K562 (cell line): ENCODE data around the gene PLK5. TPM values are rescaled to one million over a fixed set of nuclear protein-coding genes. Genes with fewer than 3 reads are reported as not detected.
A peak's percentile ranks its signal among the peaks of the same experiment; 100 is the strongest.

ENCODE experiments used
- ATAC-seq: fragments of 200-7000 bp; cut with Tn5 transposase; 3 replicates; pipeline ENCODE4 v1.9.1; 2020; ENCODE audit warnings: moderate library complexity
- BruUV-seq: library from RNA; stranded (reverse); fragments of 400-500 nt; replicated peaks from 2 replicates; lab custom pipeline; 2021; lab: Mats Ljungman, UMichigan
- CTCF ChIA-PET: fragments of 300-600 bp; formaldehyde crosslinking; extraction: SDS; loops from one replicate; lab custom pipeline; 2021; ENCODE audit warnings: low intra/inter-chr PET ratio; lab: Yijun Ruan, JAX
- POLR2A ChIA-PET: fragments of 300-600, 350-650 bp; sonication (Branson Sonifier 250); formaldehyde crosslinking; extraction: SDS; loops from one replicate; lab custom pipeline; 2021; ENCODE audit warnings: antibody characterized with exemption, inconsistent platforms; lab: Yijun Ruan, JAX
- DNase-seq, 4 experiments: peaks; one replicate each; pipeline versions ENCODE4 v3.0.0 to v3.0.0-alpha.2; 2011 to 2018; ENCODE audit warnings: low spot score in 3 of 4, mixed read lengths in 3 of 4; ENCODE audit errors: extremely low read depth in 1 of 4
- FAIRE-seq: peaks from 2 replicates; lab custom pipeline; 2011; peaks lifted over from hg19 to GRCh38; lab: Jason Lieb, UNC
- H2AFZ ChIP-seq: 2 replicates; pipeline ENCODE4 v1.6.0; 2011; ENCODE audit warnings: low read depth, low read length, control low read depth, inconsistent platforms
- H3K27ac ChIP-seq: fragments of 200-600 bp; 3 replicates; pipeline ENCODE4 v1.8.0; 2011; ENCODE audit warnings: low read depth, mild to moderate bottlenecking, control low read depth, inconsistent platforms, low read length, moderate library complexity, mixed read lengths; ENCODE audit errors: extremely low read depth
- H3K27me3 ChIP-seq, 2 experiments: fragments of 300-600 bp in 1 of 2; 2 replicates in 1 of 2; 3 replicates in 1 of 2; pipeline versions ENCODE4 v1.6.0 to v1.8.0; 2011; ENCODE audit warnings: inconsistent platforms in 2 of 2, low read length in 2 of 2, mild to moderate bottlenecking in 1 of 2, mixed read lengths in 1 of 2, moderate library complexity in 1 of 2; ENCODE audit not compliant: control insufficient read depth in 2 of 2, insufficient read depth in 2 of 2
- H3K36me3 ChIP-seq: fragments of 300-600 bp; 3 replicates; pipeline ENCODE4 v1.8.0; 2011; ENCODE audit warnings: mild to moderate bottlenecking, low read length, inconsistent platforms; ENCODE audit not compliant: control insufficient read depth, insufficient read depth
- H3K4me1 ChIP-seq, 2 experiments: fragments of 200-600 bp in 1 of 2; replicated peaks in 1 of 2; 2 replicates in 1 of 2; 3 replicates in 1 of 2; pipeline versions ENCODE4 v1.5.1 to v1.8.0; 2011; ENCODE audit warnings: inconsistent platforms in 2 of 2, low read length in 2 of 2, mild to moderate bottlenecking in 1 of 2, mixed read lengths in 1 of 2, moderate library complexity in 1 of 2; ENCODE audit not compliant: control insufficient read depth in 2 of 2, insufficient read depth in 2 of 2
- H3K4me2 ChIP-seq: 2 replicates; pipeline ENCODE4 v1.6.1; 2011; ENCODE audit warnings: low read length, control low read depth, inconsistent platforms, mixed read lengths; ENCODE audit not compliant: insufficient read depth
- H3K4me3 ChIP-seq: fragments of 200-600 bp; sonication (generic), shearing (Covaris generic); 2 replicates; pipeline ENCODE4 v1.5.1; 2016; ENCODE audit warnings: control low read depth, inconsistent platforms
- H3K79me2 ChIP-seq: fragments of 200-600 bp; 3 replicates; pipeline ENCODE4 v1.8.0; 2011; ENCODE audit warnings: low read length, inconsistent platforms; ENCODE audit not compliant: control insufficient read depth, insufficient read depth
- H3K9ac ChIP-seq, 2 experiments: 2 replicates each; pipeline versions ENCODE4 v1.6.0 to v1.6.1; 2011; ENCODE audit warnings: low read depth in 2 of 2, low read length in 2 of 2, control low read depth in 1 of 2, inconsistent platforms in 1 of 2, mild to moderate bottlenecking in 1 of 2, mixed read lengths in 1 of 2; ENCODE audit not compliant: insufficient read depth in 1 of 2
- H3K9me1 ChIP-seq: one replicate; pipeline ENCODE4 v1.6.0; 2011; ENCODE audit warnings: inconsistent platforms, mild to moderate bottlenecking, low read length, moderate library complexity; ENCODE audit not compliant: control insufficient read depth, insufficient read depth
- H3K9me3 ChIP-seq: replicated peaks from 2 replicates; pipeline ENCODE4 v1.5.1; 2011; ENCODE audit warnings: low read depth, low read length, inconsistent platforms; ENCODE audit not compliant: control insufficient read depth, insufficient read depth
- H4K20me1 ChIP-seq: replicated peaks from 2 replicates; pipeline ENCODE4 v1.6.1; 2011; ENCODE audit warnings: low read length, inconsistent platforms, mixed read lengths; ENCODE audit not compliant: control insufficient read depth, insufficient read depth
- CBX8 ChIP-seq: fragments of 200-600 bp; sonication (generic); IDR thresholded peaks from 2 replicates; pipeline ENCODE4 v1.6.1; 2012; ENCODE audit warnings: borderline replicate concordance, mixed run types, low read depth, mild to moderate bottlenecking, moderate library complexity, mixed read lengths, low read length, control low read depth, inconsistent platforms; ENCODE audit not compliant: poor library complexity, severe bottlenecking; ENCODE audit errors: extremely low read depth
- CCNT2 ChIP-seq: IDR thresholded peaks from 2 replicates; pipeline ENCODE4 v1.6.1; 2011; ENCODE audit warnings: borderline replicate concordance, low read depth, mild to moderate bottlenecking, moderate library complexity, mixed read lengths, low read length; ENCODE audit not compliant: insufficient read length; ENCODE audit errors: extremely low read depth
- CXXC5 ChIP-seq: fragments of 250-450 bp; sonication (Bioruptor Pico); IDR thresholded peaks from 2 replicates; pipeline ENCODE4 v1.8.0; 2022; ENCODE audit warnings: inconsistent platforms, mild to moderate bottlenecking, moderate library complexity
- L3MBTL2 ChIP-seq: fragments of 450-650 bp; IDR thresholded peaks from 2 replicates; pipeline ENCODE4 v1.6.1; 2016; ENCODE audit warnings: mild to moderate bottlenecking, moderate library complexity
- PTTG1 ChIP-seq: fragments of 450-650 bp; IDR thresholded peaks from 2 replicates; pipeline ENCODE4 v1.6.1; 2016; ENCODE audit warnings: low read depth, mild to moderate bottlenecking, missing genetic modification characterization, missing compliant biosample characterization
- RBM15 ChIP-seq: fragments of 200-400 bp; formaldehyde crosslinking; IDR thresholded peaks from 2 replicates; pipeline ENCODE4 v1.6.1; 2018; ENCODE audit warnings: mild to moderate bottlenecking, low read length, moderate library complexity; ENCODE audit not compliant: insufficient read depth
- SRSF9 ChIP-seq: fragments of 200-400 bp; formaldehyde crosslinking; IDR thresholded peaks from 2 replicates; pipeline ENCODE4 v1.6.1; 2017; ENCODE audit warnings: low read depth, low read length, borderline replicate concordance
- STAT5A ChIP-seq: IDR thresholded peaks from 2 replicates; pipeline ENCODE4 v1.6.1; 2012; ENCODE audit warnings: low read length, inconsistent platforms, borderline replicate concordance
- TCF7L2 ChIP-seq: fragments of 150-350 bp; IDR thresholded peaks from 2 replicates; pipeline ENCODE4 v1.6.1; 2016; ENCODE audit warnings: low read depth, mild to moderate bottlenecking, low read length, moderate library complexity
- TSC22D4 ChIP-seq: fragments of 450-650 bp; IDR thresholded peaks from 2 replicates; pipeline ENCODE4 v1.6.1; 2016; ENCODE audit warnings: missing genetic modification characterization, missing biosample characterization, control low read depth
- ZNF232 ChIP-seq: sonication (generic); formaldehyde crosslinking; IDR thresholded peaks from 2 replicates; pipeline ENCODE4 v1.8.0; 2022; ENCODE audit warnings: mild to moderate bottlenecking, missing genetic modification reagents
- ZNF311 ChIP-seq: fragments of 250-450 bp; sonication (Bioruptor Pico); IDR thresholded peaks from 2 replicates; pipeline ENCODE4 v1.4.0; 2020; ENCODE audit warnings: mild to moderate bottlenecking, moderate library complexity
- ZNF324 ChIP-seq: fragments of 250-450 bp; sonication (Bioruptor Pico); IDR thresholded peaks from 2 replicates; pipeline ENCODE4 v1.4.0; 2020; ENCODE audit warnings: mild to moderate bottlenecking
- ZNF79 ChIP-seq: fragments of 250-450 bp; sonication (Bioruptor Pico); IDR thresholded peaks from 2 replicates; pipeline ENCODE4 v1.4.0; 2020; ENCODE audit warnings: low read depth, mild to moderate bottlenecking, moderate library complexity
- WGBS: fragments of 100-300 bp; shearing (Covaris generic); methylation state at CpG from one replicate; pipeline ENCODE4 v1.1.6; 2016; ENCODE audit warnings: low coverage, mixed read lengths; ENCODE audit not compliant: insufficient coverage; ENCODE audit errors: missing lambda C conversion rate; 5-methylcytosine and 5-hydroxymethylcytosine counted together
- in situ Hi-C: fragments of 300-500 bp; cut with MboI; formaldehyde crosslinking; loops from 4 replicates; pipeline ENCODE4 v1.15.0; 2018; ENCODE audit warnings: inconsistent platforms, mixed read lengths
- intact Hi-C: fragments of 100-400 bp; cut with micrococcal nuclease; formaldehyde crosslinking; loops from 2 replicates; pipeline ENCODE4 v1.14.2; 2022
- polyA plus RNA-seq, 8 experiments: library from polyadenylated mRNA; depleted of rRNA in 4 of 8; stranded (reverse) in 5 of 8; unstranded in 3 of 8; fragments of >200 nt; fragmentation: Nextera tagmentation in 2 of 8; fragmentation: Illumina TruSeq in 1 of 8; extraction: Ambion mirVana in 2 of 8; extraction: Trizol in 1 of 8; gene quantifications; 2 replicates each; pipeline versions ENCODE4 v1.2.1 to v1.2.3, GENCODE V29; 2011 to 2014; ENCODE audit warnings: inconsistent platforms in 1 of 8, missing spikeins in 1 of 8
- total RNA-seq, 7 experiments: library from RNA; depleted of rRNA in 6 of 7; stranded (reverse); fragments of >200 nt in 6 of 7; fragmentation: Illumina TruSeq in 2 of 7; extraction: Trizol in 2 of 7; gene quantifications; 2 replicates each; pipeline versions ENCODE4 v1.2.1 to v1.2.3, GENCODE V29; 2011 to 2021; ENCODE audit warnings: low replicate concordance in 1 of 7
- TF ChIP-seq, protein P1 (sequence below): sonication (generic); formaldehyde crosslinking; IDR thresholded peaks from 2 replicates; pipeline ENCODE4 v1.9.0; 2022; ENCODE audit warnings: mild to moderate bottlenecking, missing genetic modification reagents
- TF ChIP-seq, protein P2 (sequence below): fragments of 250-450 bp; sonication (Bioruptor Pico); IDR thresholded peaks from 2 replicates; pipeline ENCODE4 v1.8.0; 2021; ENCODE audit warnings: moderate library complexity, mild to moderate bottlenecking, inconsistent platforms
- TF ChIP-seq, protein P3 (sequence below): sonication (generic); formaldehyde crosslinking; IDR thresholded peaks from 2 replicates; pipeline ENCODE4 v1.4.0; 2020; ENCODE audit warnings: mild to moderate bottlenecking, missing genetic modification reagents
- TF ChIP-seq, protein P4 (sequence below): fragments of 250-450 bp; sonication (Bioruptor Pico); IDR thresholded peaks from 2 replicates; pipeline ENCODE4 v1.8.0; 2021; ENCODE audit warnings: borderline replicate concordance, mild to moderate bottlenecking, moderate library complexity; ENCODE audit not compliant: poor library complexity, severe bottlenecking

PLK5 gene
- total and polyA plus RNA-seq, 9 of the 15 experiments (the other 6 are each of a cell fraction or from before 2014, with no cell fraction given) = 0.04 to 0.23 (median 0.11) TPM; not detected in 5

DNA sequence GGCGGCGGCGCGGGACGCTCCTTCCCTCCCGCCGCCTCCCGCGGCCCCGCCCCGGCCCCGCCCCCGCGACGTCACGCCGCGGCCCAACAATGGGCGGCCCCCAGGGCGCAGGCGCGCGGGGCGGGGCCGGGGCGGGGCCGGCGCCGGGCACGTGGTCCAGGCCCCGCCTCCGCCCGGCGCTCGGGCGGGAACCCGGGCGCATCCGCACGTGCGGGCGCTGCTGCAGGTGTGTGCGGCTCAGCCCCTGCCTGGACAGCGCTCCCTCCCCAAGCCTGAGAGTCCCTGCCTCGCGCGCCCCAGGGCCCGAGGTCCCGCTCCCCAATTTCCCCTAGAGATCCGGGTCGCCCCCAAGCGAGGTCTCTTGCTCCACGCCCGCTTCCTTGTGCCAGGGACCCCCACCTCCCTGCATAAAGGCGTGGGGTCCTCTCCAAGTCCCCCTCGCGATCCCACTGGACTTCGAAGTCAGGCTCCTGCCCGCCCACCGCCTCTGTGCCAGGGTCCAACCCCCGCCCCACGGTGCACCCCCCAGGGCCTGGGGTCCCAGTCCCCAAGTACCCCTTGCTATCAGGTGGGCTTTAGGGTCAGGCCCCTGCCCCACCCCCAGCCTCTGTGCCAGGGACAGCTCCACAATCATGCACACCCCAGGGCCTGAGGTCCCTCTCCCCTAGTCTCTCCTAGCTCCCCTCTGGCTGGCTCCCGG lies 44.6 kb downstream of the PLK5 start, which contains the start of gene MEX3D:
Gene MEX3D (minus strand): TSS at position 6 of the 700 bp plus-strand sequence. CDS start 267 bp downstream, outside the sequence.
- no peaks in the 10 kb centered on the region for H3K9me1 ChIP-seq
- in situ Hi-C loops (no loop called here), intact Hi-C loops (no loop called here)
- CTCF ChIA-PET = no interaction called here
- peak within 1 kb of the TSS; percentile 71 for H3K4me2 ChIP-seq
- 12% methylated on average over 6 of the region's 63 CpGs for WGBS
- peak within 1 kb of the TSS; percentile 54; the same call in 1 of the 3 replicates for H3K27ac ChIP-seq
- FAIRE-seq = no peak
- H3K27me3 ChIP-seq = no peaks in the 10 kb centered on the region
- H3K4me1 ChIP-seq = peaks cover 6 to 39% of the 10 kb centered on the region in 2 experiments
- H3K9ac ChIP-seq = peak within 1 kb of the TSS; percentile 44 to 92; a peak in 3 of 4 replicates
- H3K36me3 ChIP-seq = no peaks in the 10 kb centered on the region
- peak; percentile 85 to 98 (median 98) for DNase-seq
- H2AFZ ChIP-seq = peak within 1 kb of the TSS; percentile 90
- ATAC-seq = peak; percentile 86
- no peaks in the 10 kb centered on the region for H3K9me3 ChIP-seq
- H3K79me2 ChIP-seq = peaks cover 32% of the 10 kb centered on the region
- peak within 1 kb of the TSS; percentile 50 for H3K4me3 ChIP-seq
- peaks cover 5% of the 10 kb centered on the region for H4K20me1 ChIP-seq
- POLR2A ChIA-PET = interaction anchor here (0.6 to 1.4 kb wide), 2 partner anchors 20 to 29 kb away, joined by 3 to 6 read pairs; no protein-coding TSS in a partner anchor
- BruUV-seq = no TSS peak
- TF ChIP-seq CXXC5 (CRISPR knock-in tag) = peak; percentile 94
- TF ChIP-seq ZNF79 (CRISPR knock-in tag) = no peak
- TF ChIP-seq PTTG1 (tag) = no peak
- no peak for TF ChIP-seq SRSF9
- peak; percentile 99 for TF ChIP-seq L3MBTL2
- TF ChIP-seq STAT5A = no peak
- TF ChIP-seq, protein P1, sequence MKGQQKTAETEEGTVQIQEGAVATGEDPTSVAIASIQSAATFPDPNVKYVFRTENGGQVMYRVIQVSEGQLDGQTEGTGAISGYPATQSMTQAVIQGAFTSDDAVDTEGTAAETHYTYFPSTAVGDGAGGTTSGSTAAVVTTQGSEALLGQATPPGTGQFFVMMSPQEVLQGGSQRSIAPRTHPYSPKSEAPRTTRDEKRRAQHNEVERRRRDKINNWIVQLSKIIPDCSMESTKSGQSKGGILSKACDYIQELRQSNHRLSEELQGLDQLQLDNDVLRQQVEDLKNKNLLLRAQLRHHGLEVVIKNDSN (CRISPR knock-in tag) = peak; percentile 70
- TF ChIP-seq ZNF232 = 0 out of 2 replicates have a peak, but pooled peaks have one; percentile 65
- no peak for TF ChIP-seq ZNF324 (CRISPR knock-in tag)
- no peak for TF ChIP-seq TSC22D4 (tag)
- TF ChIP-seq RBM15 = no peak
- TF ChIP-seq, protein P2, sequence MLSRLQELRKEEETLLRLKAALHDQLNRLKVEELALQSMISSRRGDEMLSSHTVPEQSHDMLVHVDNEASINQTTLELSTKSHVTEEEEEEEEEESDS (CRISPR knock-in tag) = no peak
- TF ChIP-seq ZNF311 (CRISPR knock-in tag) = no peak
- TF ChIP-seq, protein P3, sequence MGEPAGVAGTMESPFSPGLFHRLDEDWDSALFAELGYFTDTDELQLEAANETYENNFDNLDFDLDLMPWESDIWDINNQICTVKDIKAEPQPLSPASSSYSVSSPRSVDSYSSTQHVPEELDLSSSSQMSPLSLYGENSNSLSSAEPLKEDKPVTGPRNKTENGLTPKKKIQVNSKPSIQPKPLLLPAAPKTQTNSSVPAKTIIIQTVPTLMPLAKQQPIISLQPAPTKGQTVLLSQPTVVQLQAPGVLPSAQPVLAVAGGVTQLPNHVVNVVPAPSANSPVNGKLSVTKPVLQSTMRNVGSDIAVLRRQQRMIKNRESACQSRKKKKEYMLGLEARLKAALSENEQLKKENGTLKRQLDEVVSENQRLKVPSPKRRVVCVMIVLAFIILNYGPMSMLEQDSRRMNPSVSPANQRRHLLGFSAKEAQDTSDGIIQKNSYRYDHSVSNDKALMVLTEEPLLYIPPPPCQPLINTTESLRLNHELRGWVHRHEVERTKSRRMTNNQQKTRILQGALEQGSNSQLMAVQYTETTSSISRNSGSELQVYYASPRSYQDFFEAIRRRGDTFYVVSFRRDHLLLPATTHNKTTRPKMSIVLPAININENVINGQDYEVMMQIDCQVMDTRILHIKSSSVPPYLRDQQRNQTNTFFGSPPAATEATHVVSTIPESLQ (CRISPR knock-in tag) = peak; percentile 93; the same call in 1 of the 2 replicates
- peak; percentile 67 for TF ChIP-seq CCNT2
- TF ChIP-seq TCF7L2 = no peak
- TF ChIP-seq CBX8 = no peak
- TF ChIP-seq, protein P4, sequence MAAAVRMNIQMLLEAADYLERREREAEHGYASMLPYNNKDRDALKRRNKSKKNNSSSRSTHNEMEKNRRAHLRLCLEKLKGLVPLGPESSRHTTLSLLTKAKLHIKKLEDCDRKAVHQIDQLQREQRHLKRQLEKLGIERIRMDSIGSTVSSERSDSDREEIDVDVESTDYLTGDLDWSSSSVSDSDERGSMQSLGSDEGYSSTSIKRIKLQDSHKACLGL = no peak
